PC-3 (cell line): Measurements from ENCODE around the gene DGAT2.

ENCODE experiments used
- CTCF ChIP-seq: fragments of 300-600 bp; sonication (generic); conservative IDR thresholded peaks from 2 replicates; pipeline ENCODE4 v1.5.1; 2017; ENCODE audit warnings: antibody characterized with exemption, low read depth, mild to moderate bottlenecking, low read length
- EZH2 ChIP-seq: fragments of 300-600 bp; sonication (generic); IDR thresholded peaks from one replicate; pipeline ENCODE4 v1.6.1; 2017; ENCODE audit warnings: antibody characterized with exemption, mild to moderate bottlenecking, low read length; ENCODE audit not compliant: unreplicated experiment

GRCh38 chr11:75813124-75813523 lies 44.5 kb downstream of the DGAT2 start:
- TF ChIP-seq CTCF (no peak), EZH2 (no peak)
